ENCODE data around the gene SPATA20.

SPATA20 gene

DNA sequence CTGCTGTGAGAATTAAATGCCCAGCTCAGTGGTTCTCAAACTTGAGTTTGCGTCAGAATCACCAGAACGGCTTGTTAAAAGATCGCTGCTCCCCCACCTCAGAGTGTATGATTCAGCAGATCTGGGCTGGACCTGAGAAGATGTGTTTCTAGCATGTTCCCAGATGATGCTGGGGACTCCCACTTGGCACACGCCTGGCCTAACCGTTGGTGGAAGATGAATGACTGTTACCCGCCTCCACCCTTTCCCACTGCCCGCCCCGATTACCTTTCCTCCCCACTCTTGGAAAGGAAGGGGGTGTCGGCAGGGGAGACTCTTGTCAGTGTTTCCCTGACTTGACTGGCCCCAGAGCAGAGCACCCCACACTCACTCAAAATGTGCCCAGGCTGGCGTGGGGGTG is 58.5 kb downstream of the SPATA20 start:
- H3K4me3 Mint-ChIP-seq: peak overlapping the region in 1 of 3 experiments; percentile 5
- TF ChIP-seq, protein P1, sequence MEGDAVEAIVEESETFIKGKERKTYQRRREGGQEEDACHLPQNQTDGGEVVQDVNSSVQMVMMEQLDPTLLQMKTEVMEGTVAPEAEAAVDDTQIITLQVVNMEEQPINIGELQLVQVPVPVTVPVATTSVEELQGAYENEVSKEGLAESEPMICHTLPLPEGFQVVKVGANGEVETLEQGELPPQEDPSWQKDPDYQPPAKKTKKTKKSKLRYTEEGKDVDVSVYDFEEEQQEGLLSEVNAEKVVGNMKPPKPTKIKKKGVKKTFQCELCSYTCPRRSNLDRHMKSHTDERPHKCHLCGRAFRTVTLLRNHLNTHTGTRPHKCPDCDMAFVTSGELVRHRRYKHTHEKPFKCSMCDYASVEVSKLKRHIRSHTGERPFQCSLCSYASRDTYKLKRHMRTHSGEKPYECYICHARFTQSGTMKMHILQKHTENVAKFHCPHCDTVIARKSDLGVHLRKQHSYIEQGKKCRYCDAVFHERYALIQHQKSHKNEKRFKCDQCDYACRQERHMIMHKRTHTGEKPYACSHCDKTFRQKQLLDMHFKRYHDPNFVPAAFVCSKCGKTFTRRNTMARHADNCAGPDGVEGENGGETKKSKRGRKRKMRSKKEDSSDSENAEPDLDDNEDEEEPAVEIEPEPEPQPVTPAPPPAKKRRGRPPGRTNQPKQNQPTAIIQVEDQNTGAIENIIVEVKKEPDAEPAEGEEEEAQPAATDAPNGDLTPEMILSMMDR (IDR thresholded peaks at IDR 0.05; ENCODE audit: unreplicated experiment in 3 of 3): no peak
- H3K27me3 Mint-ChIP-seq (ENCODE audit: low read depth): peaks cover 35% of the 10 kb centered on the region
- peak overlapping the region; percentile 77 to 94 (median 93) for H3K27ac Mint-ChIP-seq
- H3K36me3 Mint-ChIP-seq (ENCODE audit: low read depth): peaks cover 26% of the 10 kb centered on the region
- no peaks in the 10 kb centered on the region for H3K9me3 Mint-ChIP-seq
- H3K4me1 Mint-ChIP-seq: peaks cover 66% of the 10 kb centered on the region
